GM19023 (cell line): ENCODE results near the gene TBL1XR1.
"Not testable (repeated sequence)": the region's sequence is repeated elsewhere in the genome, so short reads cannot be mapped to it uniquely, and the experiment has no call there.

Experiments used
- ATAC-seq: cut with Tn5 transposase; IDR thresholded peaks from one replicate; pipeline ENCODE4 v1.9.1; 2021; ENCODE audit warnings: mild to moderate bottlenecking, moderate library complexity; ENCODE audit not compliant: unreplicated experiment

The TBL1XR1 gene

DNA sequence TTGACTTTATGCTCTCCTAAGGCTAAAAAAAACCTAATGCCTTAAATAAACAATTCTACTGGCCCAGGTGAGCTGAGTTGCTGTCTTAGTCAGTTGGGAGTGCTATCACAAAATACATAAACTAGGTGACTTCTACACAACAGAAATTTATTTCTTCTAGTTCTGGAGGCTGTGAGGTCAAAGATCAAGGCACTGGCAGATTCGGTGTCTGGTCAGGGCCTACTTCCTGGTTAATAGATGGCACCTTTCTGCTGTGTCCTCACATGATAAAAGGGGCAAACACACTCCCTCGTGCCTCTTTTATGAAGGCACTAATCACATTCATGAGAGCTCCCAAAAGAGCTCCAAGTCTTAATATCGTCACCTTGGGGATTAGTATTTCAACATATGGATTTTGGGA, 11.5 kb upstream of the TBL1XR1 start:
- no peak for ATAC-seq

DNA sequence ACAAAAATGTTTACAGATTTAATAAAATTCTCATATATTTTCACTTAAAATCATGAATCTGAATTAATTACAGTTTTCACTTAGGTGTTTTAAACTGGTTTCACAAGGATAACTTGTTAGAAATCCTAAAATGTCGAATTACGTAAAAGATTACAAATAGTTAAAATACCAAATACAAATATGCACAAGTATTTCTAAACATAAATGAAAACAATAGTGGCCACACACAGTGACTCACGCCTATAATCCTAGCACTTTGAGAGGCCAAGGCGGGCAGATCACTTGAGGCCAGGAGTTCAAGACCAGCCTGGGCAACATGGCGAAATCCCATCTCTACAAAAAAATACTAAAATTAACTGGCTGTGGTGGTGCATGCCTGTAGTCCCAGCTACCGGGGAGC, 10.9 kb upstream of the TBL1XR1 start:
- ATAC-seq = no peak

DNA sequence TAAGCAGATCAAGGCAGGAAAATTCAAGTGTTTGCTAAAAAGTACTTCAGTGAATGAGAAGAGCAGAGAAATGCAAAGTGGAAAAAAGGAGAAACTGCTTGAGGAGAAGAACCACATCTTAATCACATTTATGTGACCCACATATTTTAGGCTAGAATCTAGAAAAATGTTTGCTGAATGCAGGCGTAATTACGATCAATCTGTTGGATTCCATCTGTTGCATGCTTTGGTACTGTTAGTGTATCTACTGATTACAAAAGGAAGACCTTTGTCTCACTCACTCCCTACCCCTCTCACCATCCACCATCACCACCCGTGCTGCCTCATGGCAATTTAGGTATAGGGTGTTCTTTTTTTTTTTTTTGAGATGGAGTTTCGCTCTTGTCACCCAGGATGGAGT, 9.7 kb upstream of the TBL1XR1 start:
- no peak for ATAC-seq

DNA sequence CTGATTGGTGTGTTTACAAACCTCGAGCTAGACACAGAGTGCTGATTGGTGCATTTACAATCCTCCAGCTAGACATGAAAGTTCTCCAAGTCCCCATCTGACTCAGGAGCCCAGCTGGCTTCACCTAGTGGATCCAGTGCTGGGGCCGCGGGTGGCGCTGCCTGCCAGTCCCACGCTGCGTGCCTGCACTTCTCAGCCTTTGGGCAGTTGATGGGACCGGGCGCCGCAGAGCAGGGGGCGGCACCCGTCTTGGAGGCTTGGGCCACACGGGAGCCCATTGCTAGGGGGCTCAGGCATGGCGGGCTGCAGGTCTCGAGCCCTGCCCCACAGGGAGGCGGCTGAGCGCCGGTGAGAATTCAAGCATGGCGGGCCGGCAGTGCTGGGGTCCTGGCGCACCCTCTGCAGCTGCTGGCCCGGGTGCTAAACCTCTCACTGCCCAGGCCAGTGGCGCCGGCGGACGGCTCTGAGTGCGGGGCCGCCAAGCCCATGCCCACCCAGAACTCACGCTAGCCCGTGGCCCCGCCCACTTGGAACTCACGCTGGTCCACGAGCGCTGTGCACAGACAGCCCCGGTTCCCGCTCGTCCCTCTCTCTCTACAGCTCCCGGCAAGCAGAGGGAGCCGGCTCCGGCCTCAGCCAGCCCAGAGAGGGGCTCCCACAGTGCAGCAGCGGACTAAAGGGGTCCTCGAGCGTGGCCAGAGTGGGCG, 6.6 kb upstream of the TBL1XR1 start:
- ATAC-seq = no peak

DNA sequence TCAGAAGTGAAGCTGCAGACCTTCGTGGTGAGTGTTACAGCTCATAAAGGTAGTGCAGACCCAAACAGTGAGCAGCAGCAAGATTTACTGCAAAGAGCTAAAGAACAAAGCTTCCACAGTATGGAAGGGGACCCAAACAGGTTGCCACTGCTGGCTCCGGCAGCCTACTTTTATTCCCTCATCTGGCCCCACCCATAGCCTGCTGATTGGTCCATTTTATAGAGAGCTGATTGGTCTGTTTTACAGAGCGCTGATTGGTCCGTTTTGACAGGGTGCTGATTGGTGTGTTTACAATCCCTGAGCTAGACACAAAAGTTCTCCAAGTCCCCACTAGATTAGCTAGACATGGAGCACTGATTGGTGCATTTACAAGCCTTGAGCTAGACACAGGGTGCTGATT, 5.7 kb upstream of the TBL1XR1 start:
- not testable (repeated sequence) for ATAC-seq

DNA sequence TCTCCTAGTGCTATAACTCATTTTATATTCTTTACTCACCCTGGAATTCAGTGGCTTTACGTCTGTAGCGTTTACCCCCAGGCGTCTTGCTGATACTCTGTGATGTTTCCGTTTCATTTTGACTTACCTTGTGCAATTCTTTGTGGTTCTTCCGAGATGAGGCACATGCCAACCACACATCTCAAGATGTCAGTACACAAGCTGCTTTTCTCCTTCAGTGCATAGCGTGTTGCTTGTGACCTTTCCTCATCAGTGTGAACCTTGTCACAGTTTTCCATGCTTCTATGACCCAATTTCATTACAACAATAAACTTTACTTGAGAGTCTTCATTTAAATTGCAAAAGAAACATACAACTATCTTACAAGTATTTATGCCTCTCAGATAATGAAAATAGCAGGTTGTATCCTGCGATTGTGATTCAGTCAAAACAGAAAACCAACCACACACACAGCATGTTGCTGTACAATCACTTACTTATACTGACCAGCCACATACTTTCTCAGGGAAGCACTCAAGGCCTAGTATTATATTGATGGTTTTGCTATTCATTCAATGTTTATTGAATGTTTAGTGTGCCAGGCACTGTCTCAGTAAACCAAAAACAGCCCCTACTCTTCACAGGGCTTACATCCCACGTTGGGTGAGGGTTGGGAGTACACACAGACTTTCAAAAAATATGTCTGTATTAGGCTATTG, 4.6 kb upstream of the TBL1XR1 start:
- ATAC-seq = peak; percentile 69

DNA sequence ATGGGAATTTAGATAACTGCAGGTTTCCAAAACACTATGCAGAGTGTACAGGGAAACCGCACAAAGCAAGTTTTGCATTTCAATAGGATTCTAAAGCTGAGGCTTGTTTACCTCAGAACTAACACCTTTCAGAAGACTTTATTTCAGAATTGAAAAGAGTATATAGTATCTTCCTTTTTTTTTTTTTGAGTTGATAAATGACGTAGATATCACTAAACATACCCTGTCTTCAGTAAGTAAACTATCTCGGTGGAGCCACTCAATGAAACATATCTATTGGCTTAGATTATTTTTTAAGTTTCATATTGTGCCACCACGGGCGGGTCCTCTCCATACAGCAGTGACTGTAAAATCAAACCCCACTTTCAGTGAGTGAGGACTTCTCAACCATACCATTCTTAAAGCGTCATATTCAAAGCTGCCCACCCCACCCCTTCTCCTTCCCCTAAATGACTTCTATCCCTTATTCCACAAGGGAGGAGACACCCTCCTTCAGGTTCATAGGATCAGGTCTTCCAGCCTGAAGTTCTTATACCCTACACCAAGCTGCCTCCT, 2.0 kb upstream of the TBL1XR1 start:
- ATAC-seq = no peak

DNA sequence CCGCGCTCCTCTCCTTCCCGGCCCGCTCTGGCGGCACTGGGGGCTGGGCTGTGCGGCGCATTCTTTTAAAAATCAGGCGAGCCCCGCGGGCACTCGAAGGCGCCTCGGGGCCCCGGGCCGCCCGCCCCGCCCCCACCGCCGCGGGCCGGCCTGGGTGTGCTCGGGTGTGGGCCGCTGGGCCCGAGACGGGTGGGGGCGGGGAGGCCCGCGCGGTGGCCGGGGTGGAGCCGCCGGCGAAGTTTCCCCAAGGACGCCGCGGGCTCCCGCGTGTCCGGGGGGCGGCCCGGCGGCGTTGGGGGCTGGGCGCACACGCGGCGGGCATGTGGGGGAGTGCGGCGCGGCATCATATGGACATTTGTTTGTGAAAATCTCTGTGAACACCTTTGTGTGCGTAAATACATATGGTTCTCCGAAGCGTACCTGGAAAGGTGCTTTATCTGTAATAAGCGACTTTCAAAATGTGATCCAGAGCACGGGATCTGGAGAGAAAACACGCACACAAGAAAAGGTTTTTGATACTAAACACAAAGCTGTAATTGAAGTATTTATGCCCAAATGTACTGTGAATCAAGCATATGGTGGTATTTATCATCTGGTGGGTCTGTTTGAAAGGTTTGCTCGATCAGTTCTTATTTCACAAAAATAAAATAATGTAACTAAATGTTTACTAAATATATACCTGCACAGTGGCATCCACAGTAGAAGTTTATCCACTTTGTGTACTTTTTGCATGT, 612 bp upstream of the TBL1XR1 start:
- ATAC-seq = peak; percentile 33

DNA sequence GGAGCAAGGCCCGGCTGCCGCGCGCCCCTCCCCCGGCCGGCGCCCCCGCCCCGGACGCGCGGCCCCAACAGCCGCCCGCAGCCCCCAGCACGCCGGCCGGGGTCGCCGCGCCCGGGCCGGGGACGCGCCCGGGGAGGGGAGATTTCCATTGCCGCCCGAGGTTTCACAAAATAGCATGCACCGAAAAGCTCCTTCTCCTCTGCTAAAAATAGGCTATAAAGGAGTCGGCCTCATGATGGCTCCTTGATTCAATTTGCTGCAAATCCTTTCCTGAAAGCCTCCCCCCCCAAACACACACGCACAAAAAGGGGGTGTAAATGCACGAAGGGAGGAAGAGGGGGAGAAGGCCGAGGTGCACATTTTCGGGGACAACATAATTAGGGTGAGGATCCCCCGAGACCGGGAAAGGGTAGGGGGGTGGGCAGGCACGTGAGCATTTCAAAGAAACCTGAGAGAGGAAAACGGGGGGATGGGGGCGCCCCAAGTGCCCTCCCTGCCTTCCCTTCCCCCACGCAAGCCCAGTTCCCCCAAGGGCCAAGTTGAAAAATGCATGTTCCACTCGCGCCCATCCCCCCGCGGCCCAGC, 734 bp downstream of the TBL1XR1 start:
- ATAC-seq = no peak

DNA sequence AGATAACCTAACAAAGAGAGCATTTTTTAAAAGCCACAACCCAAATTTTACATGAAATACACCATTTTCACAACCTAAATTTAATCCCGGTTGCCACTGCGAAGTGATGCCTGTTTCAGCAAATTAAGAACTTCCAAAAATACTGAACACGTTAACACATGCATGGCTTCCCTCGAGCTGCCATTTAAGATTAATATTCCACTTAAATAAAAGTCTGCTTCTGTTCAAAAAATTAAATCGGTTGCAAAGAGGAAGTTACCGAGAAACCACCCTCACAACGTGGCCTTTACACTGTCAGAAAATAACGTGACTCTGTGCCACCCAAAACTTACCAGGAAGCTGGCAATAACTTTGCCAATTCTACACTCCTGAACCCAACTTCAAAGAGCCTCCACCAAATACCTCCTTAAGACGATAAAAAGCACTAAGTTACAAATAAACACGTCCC, 1.2 kb downstream of the TBL1XR1 start:
- ATAC-seq = no peak

DNA sequence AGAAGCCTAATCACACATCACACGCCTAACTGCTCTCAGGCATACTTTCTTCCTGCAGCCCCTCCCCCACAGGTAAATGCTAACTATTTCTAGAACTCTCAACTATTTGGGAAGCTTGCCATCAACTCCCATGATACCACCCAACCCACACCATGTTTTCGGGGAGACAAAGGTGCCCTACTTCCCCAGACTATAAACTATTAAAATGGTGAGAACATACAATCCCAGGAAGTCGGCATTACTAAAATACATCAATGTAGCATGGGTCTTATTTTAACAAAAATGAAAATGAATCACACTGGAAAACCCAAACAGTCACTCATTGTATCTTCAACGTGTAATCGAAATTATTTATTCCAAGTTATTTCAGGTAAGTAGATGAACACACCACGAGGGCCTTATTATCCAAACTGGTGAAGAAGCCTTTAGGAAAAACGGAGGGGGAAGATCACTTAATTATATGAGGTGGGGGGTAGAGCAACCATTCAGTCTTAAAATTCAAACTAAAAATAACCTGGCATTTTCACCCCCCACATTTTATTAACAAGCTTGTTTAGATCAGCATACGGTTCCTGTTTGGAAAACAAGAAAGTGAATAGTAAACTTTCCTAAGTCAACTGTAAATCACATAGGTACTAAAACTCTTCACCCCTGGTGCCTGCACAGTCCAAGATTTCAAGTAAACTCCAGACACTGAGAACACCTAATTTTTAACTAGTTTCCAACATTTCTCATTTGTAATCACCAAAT, 1.9 kb downstream of the TBL1XR1 start:
- ATAC-seq = no peak

DNA sequence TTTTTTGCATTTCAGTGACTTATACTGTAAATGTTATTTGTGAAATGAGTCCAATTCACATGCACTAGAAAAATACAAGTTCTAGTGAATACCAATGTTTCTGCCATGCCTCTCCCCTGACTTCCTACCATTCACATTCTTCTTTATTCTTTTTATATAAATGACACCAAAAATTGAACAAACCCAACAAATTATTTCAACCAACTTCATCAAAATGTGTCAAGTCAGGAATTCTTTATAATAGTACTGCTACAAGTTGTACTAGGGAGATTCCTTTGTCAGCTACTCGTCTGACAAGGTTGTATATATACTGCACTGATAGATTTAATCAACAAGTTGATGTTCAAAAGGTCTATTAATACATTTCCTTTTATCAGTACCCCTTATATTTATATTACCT, 3.0 kb downstream of the TBL1XR1 start:
- no peak for ATAC-seq

DNA sequence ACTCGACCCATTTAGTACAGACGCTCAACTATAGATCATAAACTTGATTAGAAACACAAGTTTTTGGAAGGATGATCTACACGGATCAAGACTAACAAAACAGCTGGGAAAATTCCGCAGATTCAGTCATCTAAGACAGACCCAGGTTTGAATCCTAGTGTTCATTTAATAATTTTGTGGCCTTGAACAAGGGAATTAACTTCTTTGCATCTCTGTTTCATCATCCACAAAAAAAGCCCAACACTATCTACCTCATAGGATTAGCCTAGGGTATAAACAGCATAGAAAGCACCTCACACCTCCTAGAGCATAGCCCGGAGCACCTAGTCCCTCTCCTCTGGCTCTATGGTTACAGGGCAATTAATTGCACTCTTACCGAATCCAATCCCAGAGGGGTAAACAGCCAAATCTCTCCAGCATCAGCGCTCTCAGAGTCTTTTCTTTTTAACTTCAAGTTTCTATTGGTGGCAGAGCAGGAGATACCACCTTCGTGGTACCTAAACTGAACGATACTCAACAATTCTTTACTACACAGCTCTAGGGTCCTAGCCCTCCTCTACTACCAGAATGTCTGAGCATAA, 3.5 kb downstream of the TBL1XR1 start:
- ATAC-seq = no peak

DNA sequence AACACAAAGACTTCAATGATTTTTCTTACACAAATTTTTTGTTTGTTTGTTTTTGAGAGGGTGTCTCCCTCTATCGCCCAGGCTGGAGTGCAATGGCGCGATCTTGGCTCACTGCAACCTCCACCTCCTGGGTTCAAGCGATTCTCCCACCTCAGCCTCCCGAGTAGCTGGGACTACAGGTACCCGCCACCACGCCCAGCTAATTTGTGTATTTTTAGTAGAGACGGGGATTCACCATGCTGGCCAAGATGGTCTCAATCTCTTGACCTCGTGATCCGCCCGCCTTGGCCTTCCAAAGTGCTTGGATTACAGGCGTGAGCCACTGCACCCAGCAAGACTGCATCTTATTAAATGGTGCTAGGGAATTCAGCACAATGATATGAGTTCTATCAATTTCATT, 4.0 kb downstream of the TBL1XR1 start:
- ATAC-seq = not testable (repeated sequence)

DNA sequence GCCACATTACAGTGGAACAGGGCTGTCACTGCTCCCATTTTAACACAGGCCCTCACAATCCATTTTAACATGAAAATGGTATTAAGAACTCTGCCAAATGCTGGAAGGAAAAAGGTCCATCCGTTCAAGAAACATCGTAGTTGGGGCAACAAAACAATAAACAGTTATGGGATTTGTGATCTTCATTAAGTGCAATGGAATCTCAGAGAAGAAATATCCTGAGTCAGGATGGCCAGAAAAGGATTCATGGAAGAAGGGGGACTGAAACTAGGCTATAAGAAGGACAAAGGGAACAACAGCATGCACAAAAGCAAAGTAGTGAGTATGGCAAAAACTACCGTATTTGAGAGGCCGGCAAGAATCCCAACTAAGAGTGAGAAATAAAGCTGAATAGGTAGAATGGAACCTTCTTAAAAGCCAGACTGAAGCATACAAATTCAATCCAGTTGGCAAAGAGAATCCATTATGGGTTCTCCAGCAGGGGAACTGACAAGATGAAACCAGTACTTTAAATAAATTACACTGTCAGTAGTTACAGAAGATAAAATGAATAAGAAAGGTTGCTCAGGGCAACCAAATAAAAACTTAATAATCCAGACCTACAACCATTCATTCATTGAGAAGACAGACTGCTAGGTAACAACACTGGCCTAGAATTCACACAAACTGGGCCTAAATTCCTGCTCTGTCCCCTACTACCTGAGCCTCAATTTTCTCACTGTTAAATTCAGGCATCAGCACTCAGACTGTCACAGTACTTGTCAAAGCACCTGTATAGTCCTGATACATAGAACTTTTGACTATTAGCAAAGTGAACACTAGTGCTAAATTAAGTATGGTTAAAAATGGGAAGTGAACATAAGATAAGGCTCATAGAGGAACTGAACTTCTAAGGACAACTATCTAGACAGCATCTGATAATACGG, 6.3 kb downstream of the TBL1XR1 start:
- ATAC-seq = no peak

DNA sequence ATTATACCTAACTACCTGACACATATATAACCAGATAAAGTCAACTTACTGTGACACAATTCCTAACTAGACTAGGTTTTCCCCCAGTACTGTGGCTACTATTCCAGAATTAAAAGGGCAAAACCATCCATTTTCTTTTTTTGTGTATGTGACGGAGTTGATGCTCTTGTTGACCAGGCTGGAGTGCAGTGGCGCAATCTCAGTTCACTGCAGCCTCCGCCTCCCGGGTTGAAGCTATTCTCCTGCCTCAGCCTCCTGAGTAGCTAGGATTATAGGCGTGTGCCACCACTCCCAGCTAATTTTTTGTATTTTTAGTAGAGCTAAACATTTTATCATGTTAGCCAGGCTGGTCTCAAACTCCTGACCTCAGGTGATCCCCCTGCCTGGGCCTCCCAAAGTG, 7.1 kb downstream of the TBL1XR1 start:
- not testable (repeated sequence) for ATAC-seq

DNA sequence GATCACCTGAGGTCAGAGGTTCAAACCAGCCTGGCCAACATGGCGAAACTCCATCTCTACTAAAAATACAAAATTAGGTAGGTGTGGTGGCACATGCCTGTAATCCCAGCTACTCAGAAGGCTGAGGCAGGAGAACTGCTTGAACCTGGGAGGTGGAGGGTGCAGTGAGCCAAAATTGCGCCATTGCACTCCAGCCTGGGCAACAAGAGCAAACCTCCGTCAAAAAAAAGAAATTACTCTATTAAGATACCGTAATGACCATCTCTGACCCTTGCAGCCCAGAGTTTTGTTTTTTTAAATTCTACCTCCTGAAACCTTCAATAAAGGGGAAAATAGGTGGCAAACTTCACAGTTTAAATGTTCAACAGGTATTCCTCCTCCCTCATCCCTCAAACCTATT, 9.0 kb downstream of the TBL1XR1 start:
- not testable (repeated sequence) for ATAC-seq

DNA sequence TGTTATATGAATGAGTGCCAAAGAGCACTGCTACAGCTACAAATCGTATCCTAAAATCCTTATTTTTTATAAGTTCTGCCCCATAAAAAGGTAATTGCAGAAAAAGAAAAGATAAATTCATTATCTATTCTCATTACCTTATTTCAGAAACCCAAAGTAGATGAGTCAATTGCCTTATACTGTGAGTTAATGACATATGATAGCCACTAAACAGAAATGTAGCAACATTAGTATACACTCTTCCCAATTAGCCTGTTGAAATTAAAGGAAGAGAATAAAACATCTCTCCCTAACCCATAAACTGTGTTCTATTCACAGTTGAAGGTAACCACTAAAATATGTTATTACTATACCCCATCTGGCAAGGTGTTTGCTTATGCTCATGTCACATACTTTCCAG, 11.0 kb downstream of the TBL1XR1 start:
- ATAC-seq = no peak

DNA sequence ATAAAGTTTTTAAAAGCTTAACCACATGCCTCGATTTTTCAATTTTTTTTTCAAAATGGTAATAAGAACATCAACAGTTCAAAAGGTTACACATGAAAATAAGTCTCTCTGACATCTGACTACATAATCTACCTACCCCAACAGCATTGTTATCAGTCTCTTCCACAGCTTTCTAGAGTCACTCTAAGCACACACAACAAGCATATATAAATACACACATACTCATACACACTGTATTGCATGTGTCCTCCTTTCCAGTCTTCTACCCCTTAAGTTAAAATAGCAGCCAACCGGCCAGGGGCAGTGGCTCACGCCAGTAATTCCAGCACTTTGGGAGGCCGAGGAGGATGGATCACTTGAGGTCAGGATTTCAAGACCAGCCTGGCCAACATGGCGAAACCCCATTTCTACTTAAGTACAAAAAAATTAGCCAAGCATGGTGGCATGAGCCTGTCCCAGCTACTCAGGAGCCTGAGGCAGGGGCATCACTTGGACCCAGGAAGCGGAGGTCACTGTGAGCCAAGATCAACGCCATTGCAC, 12.2 kb downstream of the TBL1XR1 start:
- peak; percentile 13 for ATAC-seq
